ENCODE measurements around the gene SH3YL1. TPM values are rescaled to one million over a fixed set of nuclear protein-coding genes. Genes with fewer than 3 reads are reported as not detected.

The SH3YL1 gene
- total and polyA plus RNA-seq, 10 donors, result 30.6 to 72.8 (median 37.0) TPM

DNA sequence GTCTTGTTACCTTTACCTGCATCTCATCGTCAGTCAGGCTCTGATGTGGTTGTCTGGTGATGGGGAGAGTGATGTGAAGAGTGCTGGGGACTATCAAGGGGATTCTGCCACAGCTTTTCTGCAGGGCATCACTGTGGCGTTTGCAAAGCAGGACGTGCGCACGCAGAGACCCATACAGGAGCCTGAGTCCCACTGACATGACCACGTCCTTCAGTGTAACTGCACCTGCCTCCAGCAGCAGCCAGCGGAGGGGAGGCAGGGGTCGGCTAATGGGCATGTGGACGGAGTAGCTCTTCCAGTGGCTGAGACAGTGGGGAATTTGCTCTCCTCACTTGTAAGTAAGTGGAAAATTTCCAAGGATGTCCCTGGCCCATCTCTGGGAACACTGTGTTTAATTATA lies 17.5 kb upstream of the SH3YL1 start:
- no peaks in the 10 kb centered on the region for H3K9me3 ChIP-seq
- no peak overlapping the region for H3K27ac ChIP-seq
- H3K4me1 ChIP-seq, result peaks cover 0 to 7% (median 0%) of the 10 kb centered on the region in 6 donors
- intact Hi-C loops (cut with DNase I; ENCODE audit: low total_unique reads), result no loop called here
- H3K4me3 ChIP-seq, result no peak overlapping the region
- TF ChIP-seq POLR2A (IDR thresholded peaks at IDR 0.05), result no peak
- TF ChIP-seq POLR2AphosphoS5 (IDR thresholded peaks at IDR 0.05), result peak in 1 of 3 donors; percentile 6
- no peak for DNase-seq
- peaks cover 0 to 9% (median 0%) of the 10 kb centered on the region in 7 donors for H3K27me3 ChIP-seq (replicated peaks in 1 of 7)
- H3K36me3 ChIP-seq, result peaks cover 0 to 83% (median 57%) of the 10 kb centered on the region in 6 donors
- 94 to 97% (median 96%) methylated on average over 9 of the region's 9 CpGs for WGBS, 5 donors

DNA sequence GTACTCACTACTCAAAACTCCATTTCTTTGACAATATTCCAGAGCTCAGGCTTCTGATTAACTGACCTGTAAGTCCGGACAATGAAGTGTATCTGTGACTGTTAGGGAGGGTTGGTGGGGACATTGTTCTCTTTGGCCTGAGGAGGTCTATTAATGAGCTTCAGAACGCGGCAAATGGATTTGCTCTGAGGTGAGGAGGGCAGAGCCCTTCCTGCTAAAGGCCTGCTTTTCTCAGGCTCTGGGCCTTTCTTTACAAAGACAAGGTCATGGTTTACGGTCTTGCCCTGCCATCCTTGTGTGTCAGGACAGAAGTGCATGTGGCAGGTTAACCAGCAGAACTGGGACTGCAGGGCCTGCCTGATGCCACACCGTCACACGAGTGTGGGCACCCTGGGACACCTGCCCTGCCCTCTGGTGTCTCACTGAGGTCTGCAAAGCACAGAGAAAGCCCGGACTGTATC lies 16.8 kb upstream of the SH3YL1 start:
- H3K9me3 ChIP-seq, result no peaks in the 10 kb centered on the region
- intact Hi-C loops (cut with DNase I; ENCODE audit: low total_unique reads), result no loop called here
- TF ChIP-seq POLR2AphosphoS5 (IDR thresholded peaks at IDR 0.05) (no peak), POLR2A (IDR thresholded peaks at IDR 0.05) (no peak)
- TF ChIP-seq, protein P1, sequence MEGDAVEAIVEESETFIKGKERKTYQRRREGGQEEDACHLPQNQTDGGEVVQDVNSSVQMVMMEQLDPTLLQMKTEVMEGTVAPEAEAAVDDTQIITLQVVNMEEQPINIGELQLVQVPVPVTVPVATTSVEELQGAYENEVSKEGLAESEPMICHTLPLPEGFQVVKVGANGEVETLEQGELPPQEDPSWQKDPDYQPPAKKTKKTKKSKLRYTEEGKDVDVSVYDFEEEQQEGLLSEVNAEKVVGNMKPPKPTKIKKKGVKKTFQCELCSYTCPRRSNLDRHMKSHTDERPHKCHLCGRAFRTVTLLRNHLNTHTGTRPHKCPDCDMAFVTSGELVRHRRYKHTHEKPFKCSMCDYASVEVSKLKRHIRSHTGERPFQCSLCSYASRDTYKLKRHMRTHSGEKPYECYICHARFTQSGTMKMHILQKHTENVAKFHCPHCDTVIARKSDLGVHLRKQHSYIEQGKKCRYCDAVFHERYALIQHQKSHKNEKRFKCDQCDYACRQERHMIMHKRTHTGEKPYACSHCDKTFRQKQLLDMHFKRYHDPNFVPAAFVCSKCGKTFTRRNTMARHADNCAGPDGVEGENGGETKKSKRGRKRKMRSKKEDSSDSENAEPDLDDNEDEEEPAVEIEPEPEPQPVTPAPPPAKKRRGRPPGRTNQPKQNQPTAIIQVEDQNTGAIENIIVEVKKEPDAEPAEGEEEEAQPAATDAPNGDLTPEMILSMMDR (IDR thresholded peaks at IDR 0.05 in 8 of 11, conservative IDR thresholded peaks at IDR 0.05 in 3 of 11), result no peak
- H3K4me3 ChIP-seq, result no peak overlapping the region
- DNase-seq, result no peak
- peaks cover 0 to 6% (median 1%) of the 10 kb centered on the region in 6 donors for H3K4me1 ChIP-seq
- WGBS, 5 donors, result 82 to 94% (median 91%) methylated on average over 7 of the region's 7 CpGs
- no peak overlapping the region for H3K27ac ChIP-seq
- H3K36me3 ChIP-seq, result peaks cover 0 to 90% (median 60%) of the 10 kb centered on the region in 6 donors
- peaks cover 0 to 3% (median 0%) of the 10 kb centered on the region in 7 donors for H3K27me3 ChIP-seq (replicated peaks in 1 of 7)

DNA sequence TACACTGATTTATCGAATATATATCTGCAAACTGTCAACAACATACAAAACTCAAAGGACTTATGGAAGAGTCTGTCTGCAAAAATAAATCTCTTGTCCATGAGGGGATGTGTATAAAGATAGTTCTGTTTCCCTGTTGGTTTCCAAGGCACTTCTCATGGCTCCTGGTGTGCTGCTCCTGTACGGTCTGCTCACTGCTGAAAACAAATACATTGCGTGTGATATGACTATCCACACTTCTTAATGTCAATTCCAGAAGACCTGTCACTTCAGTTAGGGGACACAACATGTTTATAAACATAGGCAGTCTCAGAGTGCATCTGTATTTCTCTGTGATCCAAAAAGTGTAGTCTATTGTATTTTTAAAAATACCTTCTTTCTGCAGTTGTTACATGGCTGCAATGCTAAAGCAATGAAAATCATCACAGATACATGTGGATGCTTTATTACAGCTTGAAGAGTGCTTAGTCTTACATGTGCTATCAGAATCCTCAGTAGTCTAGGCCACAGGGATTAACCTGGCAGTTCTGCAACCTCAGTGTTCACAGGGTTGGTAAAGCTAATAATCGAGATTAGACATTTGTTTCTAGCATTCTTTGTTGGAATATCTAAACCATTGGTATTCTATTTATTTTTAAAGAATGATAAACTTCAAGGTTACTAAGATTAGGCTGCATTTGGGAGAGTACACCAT lies 16.3 kb upstream of the SH3YL1 start:
- 91 to 96% (median 92%) methylated on average over 4 of the region's 4 CpGs for WGBS, 5 donors
- Histone ChIP-seq H3K36me3 (peaks cover 0 to 96% (median 64%) of the 10 kb centered on the region in 6 donors), H3K4me3 (no peak overlapping the region), H3K4me1 (peaks cover 0 to 12% (median 7%) of the 10 kb centered on the region in 6 donors), H3K9me3 (no peaks in the 10 kb centered on the region), H3K27me3 (replicated peaks in 1 of 7) (no peaks in the 10 kb centered on the region), H3K27ac (no peak overlapping the region)
- TF ChIP-seq, protein P1 (IDR thresholded peaks at IDR 0.05 in 8 of 11, conservative IDR thresholded peaks at IDR 0.05 in 3 of 11), result no peak
- no peak for DNase-seq
- intact Hi-C loops (cut with DNase I; ENCODE audit: low total_unique reads), result no loop called here

DNA sequence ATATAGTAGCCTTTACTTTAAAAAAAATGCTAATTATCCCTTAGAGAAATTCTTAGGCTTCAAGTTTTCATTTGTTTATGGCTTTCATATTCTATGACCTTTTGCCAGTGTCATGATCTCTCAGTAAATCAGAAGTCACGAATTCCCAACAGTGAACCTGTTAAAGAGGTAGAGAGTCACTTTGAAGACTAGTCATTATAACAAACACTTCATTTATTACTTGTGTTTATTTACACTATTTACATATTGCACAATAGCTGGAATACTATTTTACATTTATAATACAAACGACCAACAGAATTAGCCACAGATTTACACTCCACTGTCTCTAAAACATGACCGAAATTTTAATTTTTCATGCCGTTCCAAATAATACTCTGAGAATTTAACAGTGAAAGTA lies 15.5 kb upstream of the SH3YL1 start:
- TF ChIP-seq POLR2A (IDR thresholded peaks at IDR 0.05), result no peak
- no peak for TF ChIP-seq POLR2AphosphoS5 (IDR thresholded peaks at IDR 0.05)
- TF ChIP-seq, protein P1 (IDR thresholded peaks at IDR 0.05 in 8 of 11, conservative IDR thresholded peaks at IDR 0.05 in 3 of 11), result no peak
- H3K27ac ChIP-seq, result no peak overlapping the region
- intact Hi-C loops (cut with DNase I; ENCODE audit: low total_unique reads), result no loop called here
- no peaks in the 10 kb centered on the region for H3K9me3 ChIP-seq
- WGBS, 5 donors, result 84 to 91% (median 90%) methylated on average over 4 of the region's 4 CpGs
- peaks cover 0 to 100% (median 69%) of the 10 kb centered on the region in 6 donors for H3K36me3 ChIP-seq
- H3K4me3 ChIP-seq, result no peak overlapping the region
- no peaks in the 10 kb centered on the region for H3K27me3 ChIP-seq (replicated peaks in 1 of 7)
- DNase-seq, result no peak
- H3K4me1 ChIP-seq, result peaks cover 0 to 19% (median 11%) of the 10 kb centered on the region in 6 donors
